ENCODE data around the gene PCDHAC2. TPM values are rescaled to one million over a fixed set of nuclear protein-coding genes. Genes with fewer than 3 reads are reported as not detected.

PCDHAC2 gene
- total and polyA plus RNA-seq, 4 donors, result 1.3 to 13.8 (median 3.4) TPM

DNA sequence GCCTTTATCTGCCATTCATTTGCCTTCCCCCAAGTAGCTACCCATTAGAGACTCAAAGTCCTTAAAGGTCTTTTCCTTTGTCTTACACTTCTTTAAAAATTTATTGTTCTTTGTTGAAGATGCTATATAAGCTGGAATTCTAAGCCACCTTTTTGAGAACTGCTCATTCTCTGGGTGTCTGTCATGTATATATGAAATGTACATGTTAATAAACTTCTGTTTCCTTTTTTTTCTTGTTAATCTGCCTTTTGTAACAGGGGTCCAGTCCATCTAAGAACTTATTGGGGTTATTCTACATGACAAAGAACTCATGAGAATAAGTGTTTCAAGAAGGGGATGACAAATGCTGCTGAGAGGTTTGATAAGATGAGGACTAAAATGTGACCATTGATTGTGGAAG is 41.5 kb downstream of the PCDHAC2 start:
- H3K4me1 ChIP-seq (ENCODE audit: control insufficient read depth in 5 of 5, insufficient read depth in 5 of 5, low read length in 5 of 5), result no peaks in the 10 kb centered on the region
- ATAC-seq (ENCODE audit: insufficient read depth, low FRiP score), result no peak
- H3K27ac ChIP-seq (ENCODE audit: low read depth in 1 of 2, low read length in 1 of 2), result no peak overlapping the region
- no peaks in the 10 kb centered on the region for H3K36me3 ChIP-seq (ENCODE audit: control insufficient read depth in 4 of 4, insufficient read depth in 4 of 4, low read length in 4 of 4)
- TF ChIP-seq, protein P1, sequence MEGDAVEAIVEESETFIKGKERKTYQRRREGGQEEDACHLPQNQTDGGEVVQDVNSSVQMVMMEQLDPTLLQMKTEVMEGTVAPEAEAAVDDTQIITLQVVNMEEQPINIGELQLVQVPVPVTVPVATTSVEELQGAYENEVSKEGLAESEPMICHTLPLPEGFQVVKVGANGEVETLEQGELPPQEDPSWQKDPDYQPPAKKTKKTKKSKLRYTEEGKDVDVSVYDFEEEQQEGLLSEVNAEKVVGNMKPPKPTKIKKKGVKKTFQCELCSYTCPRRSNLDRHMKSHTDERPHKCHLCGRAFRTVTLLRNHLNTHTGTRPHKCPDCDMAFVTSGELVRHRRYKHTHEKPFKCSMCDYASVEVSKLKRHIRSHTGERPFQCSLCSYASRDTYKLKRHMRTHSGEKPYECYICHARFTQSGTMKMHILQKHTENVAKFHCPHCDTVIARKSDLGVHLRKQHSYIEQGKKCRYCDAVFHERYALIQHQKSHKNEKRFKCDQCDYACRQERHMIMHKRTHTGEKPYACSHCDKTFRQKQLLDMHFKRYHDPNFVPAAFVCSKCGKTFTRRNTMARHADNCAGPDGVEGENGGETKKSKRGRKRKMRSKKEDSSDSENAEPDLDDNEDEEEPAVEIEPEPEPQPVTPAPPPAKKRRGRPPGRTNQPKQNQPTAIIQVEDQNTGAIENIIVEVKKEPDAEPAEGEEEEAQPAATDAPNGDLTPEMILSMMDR (IDR thresholded peaks at IDR 0.05; ENCODE audit: control extremely low read depth, extremely low read depth), result no peak
- H3K27me3 ChIP-seq (ENCODE audit: control insufficient read depth in 3 of 3, insufficient read depth in 3 of 3, low read length in 2 of 3), result no peaks in the 10 kb centered on the region
- no peaks in the 10 kb centered on the region for H3K9me3 ChIP-seq (ENCODE audit: control insufficient read depth in 4 of 4, insufficient read depth in 3 of 4, low read length in 3 of 4)
- no peak overlapping the region for H3K4me3 ChIP-seq
- H3K9ac ChIP-seq (ENCODE audit: insufficient read depth in 1 of 2, low read length in 2 of 2), result no peak overlapping the region
- no peak for DNase-seq

DNA sequence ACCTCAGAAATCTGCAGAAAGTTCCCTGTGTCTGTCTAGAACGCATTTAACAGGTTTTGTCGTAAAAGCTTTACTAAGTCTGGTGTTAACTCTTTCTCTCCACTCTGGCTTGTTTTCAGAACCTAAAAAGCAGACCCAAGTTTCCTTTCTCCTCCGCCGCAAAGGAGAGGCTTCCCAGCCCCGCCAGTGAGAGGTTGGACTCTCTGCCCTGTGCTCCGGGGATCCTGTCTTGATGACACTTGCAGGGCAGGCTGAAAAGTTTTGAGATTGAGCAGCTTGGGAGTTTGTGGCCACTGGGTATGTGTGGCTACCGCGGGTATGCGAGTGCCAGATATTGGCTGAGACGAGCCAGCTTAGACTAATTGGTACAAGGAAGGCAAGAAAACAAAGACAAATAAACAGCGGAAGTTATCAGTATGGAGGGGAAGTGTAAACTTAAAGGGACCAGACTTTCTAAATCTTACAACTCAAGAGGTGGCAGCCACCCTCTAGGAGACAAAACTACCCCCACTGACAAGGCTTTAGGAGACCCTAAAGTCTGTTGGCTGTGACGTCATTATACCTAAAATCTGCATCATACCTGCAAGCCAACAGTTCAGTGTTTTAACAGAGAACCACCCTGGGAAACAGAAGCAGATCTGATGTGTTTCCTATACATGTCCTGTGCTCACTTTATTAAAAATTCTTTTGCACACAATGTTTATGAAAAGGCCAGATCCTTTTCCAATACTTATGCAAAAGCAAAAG is 43.9 kb downstream of the PCDHAC2 start:
- Histone ChIP-seq H3K27ac (ENCODE audit: low read depth in 1 of 2, low read length in 1 of 2) (no peak overlapping the region), H3K36me3 (ENCODE audit: control insufficient read depth in 4 of 4, insufficient read depth in 4 of 4, low read length in 4 of 4) (no peaks in the 10 kb centered on the region), H3K4me1 (ENCODE audit: control insufficient read depth in 5 of 5, insufficient read depth in 5 of 5, low read length in 5 of 5) (no peaks in the 10 kb centered on the region), H3K9me3 (ENCODE audit: control insufficient read depth in 4 of 4, insufficient read depth in 3 of 4, low read length in 3 of 4) (no peaks in the 10 kb centered on the region), H3K9ac (ENCODE audit: insufficient read depth in 1 of 2, low read length in 2 of 2) (no peak overlapping the region), H3K4me3 (no peak overlapping the region), H3K27me3 (ENCODE audit: control insufficient read depth in 3 of 3, insufficient read depth in 3 of 3, low read length in 2 of 3) (peaks cover 0 to 3% (median 0%) of the 10 kb centered on the region in 3 donors)
- WGBS, 2 donors, result 44 to 48% methylated on average over 12 of the region's 12 CpGs
- no peak for DNase-seq
- TF ChIP-seq, protein P1 (IDR thresholded peaks at IDR 0.05; ENCODE audit: control extremely low read depth, extremely low read depth), result no peak
- ATAC-seq (ENCODE audit: insufficient read depth, low FRiP score), result no peak

DNA sequence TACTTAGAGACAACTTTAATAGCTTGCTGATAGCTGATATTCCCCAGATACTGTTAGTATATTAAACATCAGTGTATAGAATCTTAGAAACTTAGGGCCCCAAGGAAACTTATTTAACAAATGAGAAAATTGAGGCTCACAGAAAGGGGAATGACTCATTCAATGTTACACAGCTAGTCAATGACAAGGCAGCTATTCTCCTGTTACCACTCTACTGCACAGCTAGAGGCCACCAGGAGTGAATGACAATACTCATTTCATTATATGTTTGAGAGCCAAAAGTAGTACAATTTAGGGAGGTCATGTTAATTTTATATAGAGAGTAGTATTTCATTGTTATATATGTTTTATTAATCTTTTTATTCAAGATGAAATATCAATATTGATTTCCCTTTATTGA is 51.7 kb downstream of the PCDHAC2 start:
- DNase-seq, result no peak
- Histone ChIP-seq H3K27ac (ENCODE audit: low read depth in 1 of 2, low read length in 1 of 2) (no peak overlapping the region), H3K36me3 (ENCODE audit: control insufficient read depth in 4 of 4, insufficient read depth in 4 of 4, low read length in 4 of 4) (no peaks in the 10 kb centered on the region), H3K4me3 (no peak overlapping the region), H3K4me1 (ENCODE audit: control insufficient read depth in 5 of 5, insufficient read depth in 5 of 5, low read length in 5 of 5) (no peaks in the 10 kb centered on the region), H3K9ac (ENCODE audit: insufficient read depth in 1 of 2, low read length in 2 of 2) (no peak overlapping the region), H3K9me3 (ENCODE audit: control insufficient read depth in 4 of 4, insufficient read depth in 3 of 4, low read length in 3 of 4) (peaks cover 0 to 2% (median 0%) of the 10 kb centered on the region in 4 donors), H3K27me3 (ENCODE audit: control insufficient read depth in 3 of 3, insufficient read depth in 3 of 3, low read length in 2 of 3) (peaks cover 0 to 3% (median 0%) of the 10 kb centered on the region in 3 donors)
- TF ChIP-seq, protein P1 (IDR thresholded peaks at IDR 0.05; ENCODE audit: control extremely low read depth, extremely low read depth), result no peak
- no peak for ATAC-seq (ENCODE audit: insufficient read depth, low FRiP score)

Small RNA genes within 50 kb of the gene (small RNA-seq; reads per million reads assigned to genes)
- not detected for gene AC010223.1 (ENCODE audit: low replicate concordance)

Other genes starting within 250 kb of the PCDHAC2 start
- not detected for gene PCDHA1, start 180.3 kb upstream of the PCDHAC2 start, total RNA-seq
- under 1 TPM; 0.02 to 0.30 TPM for gene PCDHA1, start 180.3 kb upstream of the PCDHAC2 start, polyA plus RNA-seq
- under 1 TPM; 0.15 to 0.43 TPM for gene PCDHA2, start 171.6 kb upstream of the PCDHAC2 start, total RNA-seq
- gene PCDHA2, start 171.6 kb upstream of the PCDHAC2 start, polyA plus RNA-seq, result under 1 TPM in 1 of 2 donors, not detected in 1; 0.02 TPM
- gene PCDHA3, start 165.4 kb upstream of the PCDHAC2 start, total RNA-seq, result under 1 TPM; 0.31 to 0.74 TPM
- gene PCDHA3, start 165.4 kb upstream of the PCDHAC2 start, polyA plus RNA-seq, result under 1 TPM; 0.07 to 0.22 TPM
- gene PCDHA4, start 159.4 kb upstream of the PCDHAC2 start, total RNA-seq, result 1 to 10 TPM; 1.6 to 2.9 TPM
- under 1 TPM; 0.26 to 0.41 TPM for gene PCDHA4, start 159.4 kb upstream of the PCDHAC2 start, polyA plus RNA-seq
- under 1 TPM; 0.34 to 0.46 TPM for gene PCDHA5, start 144.9 kb upstream of the PCDHAC2 start, total RNA-seq
- under 1 TPM in 1 of 2 donors, not detected in 1; 0.10 TPM for gene PCDHA5, start 144.9 kb upstream of the PCDHAC2 start, polyA plus RNA-seq
- under 1 TPM; 0.51 to 0.92 TPM for gene PCDHA6, start 138.5 kb upstream of the PCDHAC2 start, total RNA-seq
- under 1 TPM; 0.11 to 0.20 TPM for gene PCDHA6, start 138.5 kb upstream of the PCDHAC2 start, polyA plus RNA-seq
- under 1 TPM; 0.17 to 0.52 TPM for gene PCDHA7, start 132.2 kb upstream of the PCDHAC2 start, total RNA-seq
- gene PCDHA7, start 132.2 kb upstream of the PCDHAC2 start, polyA plus RNA-seq, result under 1 TPM; 0.10 to 0.26 TPM
- gene PCDHA8, start 125.3 kb upstream of the PCDHAC2 start, total RNA-seq, result under 1 TPM; 0.23 to 0.37 TPM
- under 1 TPM in 1 of 2 donors, not detected in 1; 0.14 TPM for gene PCDHA8, start 125.3 kb upstream of the PCDHAC2 start, polyA plus RNA-seq
- gene PCDHA9, start 118.1 kb upstream of the PCDHAC2 start, total RNA-seq, result under 1 TPM; 0.49 to 0.68 TPM
- gene PCDHA9, start 118.1 kb upstream of the PCDHAC2 start, polyA plus RNA-seq, result not detected
- 1 to 10 TPM in 1 of 2 donors, under 1 TPM in 1; 0.48 to 1.6 TPM for gene PCDHA10, start 110.6 kb upstream of the PCDHAC2 start, total RNA-seq
- under 1 TPM; 0.02 to 0.11 TPM for gene PCDHA10, start 110.6 kb upstream of the PCDHAC2 start, polyA plus RNA-seq
- 1 to 10 TPM in 1 of 2 donors, under 1 TPM in 1; 0.74 to 1.6 TPM for gene PCDHA11, start 97.5 kb upstream of the PCDHAC2 start, total RNA-seq
- gene PCDHA11, start 97.5 kb upstream of the PCDHAC2 start, polyA plus RNA-seq, result under 1 TPM; 0.08 to 0.31 TPM
- gene PCDHA12, start 91.2 kb upstream of the PCDHAC2 start, total RNA-seq, result 1 to 10 TPM in 1 of 2 donors, under 1 TPM in 1; 0.23 to 3.6 TPM
- under 1 TPM; 0.74 to 0.98 TPM for gene PCDHA12, start 91.2 kb upstream of the PCDHAC2 start, polyA plus RNA-seq
- 1 to 10 TPM in 1 of 2 donors, under 1 TPM in 1; 0.77 to 2.9 TPM for gene PCDHA13, start 84.4 kb upstream of the PCDHAC2 start, total RNA-seq
- 1 to 10 TPM in 1 of 2 donors, under 1 TPM in 1; 0.15 to 1.0 TPM for gene PCDHA13, start 84.4 kb upstream of the PCDHAC2 start, polyA plus RNA-seq
- 10 to 100 TPM in 1 of 2 donors, under 1 TPM in 1; 0.88 to 10.0 TPM for gene PCDHAC1, start 40.2 kb upstream of the PCDHAC2 start, total RNA-seq
- gene PCDHAC1, start 40.2 kb upstream of the PCDHAC2 start, polyA plus RNA-seq, result 1 to 10 TPM in 1 of 2 donors, under 1 TPM in 1; 0.41 to 1.0 TPM
- under 1 TPM; 0.11 to 0.28 TPM for gene PCDHB1, start 84.9 kb downstream of the PCDHAC2 start, total RNA-seq
- gene PCDHB1, start 84.9 kb downstream of the PCDHAC2 start, polyA plus RNA-seq, result under 1 TPM; 0.01 to 0.04 TPM
- gene PCDHB2, start 128.1 kb downstream of the PCDHAC2 start, total RNA-seq, result 1 to 10 TPM; 4.4 to 6.8 TPM
- 1 to 10 TPM in 1 of 2 donors, under 1 TPM in 1; 0.61 to 1.1 TPM for gene PCDHB2, start 128.1 kb downstream of the PCDHAC2 start, polyA plus RNA-seq
- gene PCDHB3, start 134.0 kb downstream of the PCDHAC2 start, total RNA-seq, result 1 to 10 TPM; 3.0 to 7.8 TPM
- under 1 TPM; 0.33 to 0.84 TPM for gene PCDHB3, start 134.0 kb downstream of the PCDHAC2 start, polyA plus RNA-seq
- gene PCDHB4, start 155.3 kb downstream of the PCDHAC2 start, total RNA-seq, result 1 to 10 TPM; 3.3 to 3.4 TPM
- 1 to 10 TPM in 1 of 2 donors, under 1 TPM in 1; 0.73 to 1.4 TPM for gene PCDHB4, start 155.3 kb downstream of the PCDHAC2 start, polyA plus RNA-seq
- 1 to 10 TPM; 4.8 to 8.1 TPM for gene PCDHB5, start 168.7 kb downstream of the PCDHAC2 start, total RNA-seq
- gene PCDHB5, start 168.7 kb downstream of the PCDHAC2 start, polyA plus RNA-seq, result 1 to 10 TPM in 1 of 2 donors, under 1 TPM in 1; 0.65 to 1.8 TPM
- gene PCDHB6, start 183.6 kb downstream of the PCDHAC2 start, total RNA-seq, result 1 to 10 TPM; 1.1 to 1.7 TPM
- gene PCDHB6, start 183.6 kb downstream of the PCDHAC2 start, polyA plus RNA-seq, result under 1 TPM; 0.16 to 0.24 TPM
- 1 to 10 TPM; 2.8 to 4.7 TPM for gene PCDHB7, start 206.2 kb downstream of the PCDHAC2 start, total RNA-seq
- gene PCDHB7, start 206.2 kb downstream of the PCDHAC2 start, polyA plus RNA-seq, result under 1 TPM; 0.31 to 0.87 TPM
- 1 to 10 TPM; 2.1 to 3.5 TPM for gene PCDHB8, start 211.3 kb downstream of the PCDHAC2 start, total RNA-seq
- gene PCDHB8, start 211.3 kb downstream of the PCDHAC2 start, polyA plus RNA-seq, result under 1 TPM; 0.04 to 0.52 TPM
- gene PCDHB16, start 215.9 kb downstream of the PCDHAC2 start, total RNA-seq, result 1 to 10 TPM; 3.6 to 9.2 TPM
- 1 to 10 TPM in 1 of 2 donors, under 1 TPM in 1; 0.87 to 1.0 TPM for gene PCDHB16, start 215.9 kb downstream of the PCDHAC2 start, polyA plus RNA-seq
- 1 to 10 TPM; 1.8 to 3.1 TPM for gene PCDHB9, start 220.7 kb downstream of the PCDHAC2 start, total RNA-seq
- under 1 TPM; 0.37 to 0.38 TPM for gene PCDHB9, start 220.7 kb downstream of the PCDHAC2 start, polyA plus RNA-seq
- gene PCDHB10, start 225.9 kb downstream of the PCDHAC2 start, total RNA-seq, result 1 to 10 TPM; 1.9 to 6.3 TPM
- under 1 TPM; 0.53 to 0.63 TPM for gene PCDHB10, start 225.9 kb downstream of the PCDHAC2 start, polyA plus RNA-seq
- 1 to 10 TPM; 2.2 to 9.6 TPM for gene PCDHB11, start 233.2 kb downstream of the PCDHAC2 start, total RNA-seq
- under 1 TPM; 0.44 to 0.53 TPM for gene PCDHB11, start 233.2 kb downstream of the PCDHAC2 start, polyA plus RNA-seq
- 10 to 100 TPM in 1 of 2 donors, 1 to 10 TPM in 1; 2.8 to 10.1 TPM for gene PCDHB12, start 242.2 kb downstream of the PCDHAC2 start, total RNA-seq
- gene PCDHB12, start 242.2 kb downstream of the PCDHAC2 start, polyA plus RNA-seq, result under 1 TPM; 0.47 to 0.71 TPM
- 1 to 10 TPM; 3.3 to 7.7 TPM for gene PCDHB13, start 247.4 kb downstream of the PCDHAC2 start, total RNA-seq
- under 1 TPM; 0.58 to 0.59 TPM for gene PCDHB13, start 247.4 kb downstream of the PCDHAC2 start, polyA plus RNA-seq